Endothelial cell of umbilical vein (primary cell): ENCODE measurements around the gene ABL1. TPM values are rescaled to one million over a fixed set of nuclear protein-coding genes. Genes with fewer than 3 reads are reported as not detected.

Experiments
- BruUV-seq: library from RNA; stranded (reverse); fragments of 400-500 nt; replicated peaks from 2 replicates; lab custom pipeline; 2021; lab: Mats Ljungman, UMichigan
- CTCF ChIA-PET: fragments of 300-600, 350-600 bp; sonication (Branson Sonifier 250); formaldehyde crosslinking; loops from one replicate; lab custom pipeline; 2021; ENCODE audit warnings: antibody characterized with exemption, inconsistent platforms; lab: Charles Lee
- POLR2A ChIA-PET: fragments of 300-600, 350-600 bp; sonication (Branson Sonifier 250); formaldehyde crosslinking; loops from one replicate; lab custom pipeline; 2021; ENCODE audit warnings: antibody characterized with exemption, inconsistent platforms; lab: Charles Lee
- DNase-seq: peaks from one replicate; pipeline ENCODE4 v3.0.0-alpha.2; 2011; ENCODE audit warnings: low read depth, low spot score
- FAIRE-seq: peaks from 2 replicates; lab custom pipeline; 2011; peaks lifted over from hg19 to GRCh38; lab: Jason Lieb, UNC
- H2AFZ ChIP-seq: 2 replicates; pipeline ENCODE4 v1.6.0; 2012; ENCODE audit warnings: low read depth, low read length, control low read depth, inconsistent platforms
- H3K27ac ChIP-seq: 2 replicates; pipeline ENCODE4 v1.5.1; 2011; ENCODE audit warnings: low read depth, mild to moderate bottlenecking, control low read depth, low read length, moderate library complexity; ENCODE audit not compliant: insufficient read depth
- H3K27me3 ChIP-seq, 2 experiments: 2 replicates each; pipeline versions ENCODE4 v1.6.0 to v1.6.1; 2011; ENCODE audit warnings: low read length in 2 of 2, mixed read lengths in 1 of 2; ENCODE audit not compliant: control insufficient read depth in 2 of 2, insufficient read depth in 2 of 2
- H3K36me3 ChIP-seq, 2 experiments: 2 replicates in 1 of 2; 3 replicates in 1 of 2; pipeline ENCODE4 v1.5.1; 2011; ENCODE audit warnings: low read length in 2 of 2, mild to moderate bottlenecking in 1 of 2, moderate library complexity in 1 of 2; ENCODE audit not compliant: control insufficient read depth in 2 of 2, insufficient read depth in 2 of 2; ENCODE audit errors: extremely low read depth in 1 of 2
- H3K4me1 ChIP-seq: 3 replicates; pipeline ENCODE4 v1.5.1; 2011; ENCODE audit warnings: mild to moderate bottlenecking, low read length; ENCODE audit not compliant: control insufficient read depth, insufficient read depth; ENCODE audit errors: extremely low read depth
- H3K4me2 ChIP-seq: 2 replicates; pipeline ENCODE4 v1.6.1; 2011; ENCODE audit warnings: low read length, control low read depth, mixed read lengths; ENCODE audit not compliant: insufficient read depth
- H3K4me3 ChIP-seq, 3 experiments: fragments of 200-600 bp in 1 of 3; sonication (generic), shearing (Covaris generic) in 1 of 3; replicated peaks in 1 of 3; 2 replicates each; pipeline ENCODE4 v1.5.1; 2011 to 2016; ENCODE audit warnings: control low read depth in 3 of 3, low read length in 3 of 3, mild to moderate bottlenecking in 2 of 3, inconsistent platforms in 1 of 3, low read depth in 1 of 3, moderate library complexity in 1 of 3; ENCODE audit not compliant: insufficient read depth in 1 of 3
- H3K79me2 ChIP-seq: 2 replicates; pipeline ENCODE4 v1.6.0; 2012; ENCODE audit warnings: low read length, inconsistent platforms; ENCODE audit not compliant: control insufficient read depth, insufficient read depth
- H3K9ac ChIP-seq: replicated peaks from 2 replicates; pipeline ENCODE3; 2011; ENCODE audit warnings: low read length, control low read depth; ENCODE audit not compliant: insufficient read depth; ENCODE audit errors: extremely low read depth
- H3K9me1 ChIP-seq: replicated peaks from 3 replicates; pipeline ENCODE4 v1.6.0; 2011; ENCODE audit warnings: mild to moderate bottlenecking, low read length; ENCODE audit not compliant: control insufficient read depth, insufficient read depth; ENCODE audit errors: extremely low read depth
- H3K9me3 ChIP-seq: replicated peaks from 2 replicates; pipeline ENCODE4 v1.5.1; 2012; ENCODE audit warnings: low read length, inconsistent platforms; ENCODE audit not compliant: control insufficient read depth, insufficient read depth
- H4K20me1 ChIP-seq: replicated peaks from 2 replicates; pipeline ENCODE3; 2011; ENCODE audit warnings: mild to moderate bottlenecking, low read length; ENCODE audit not compliant: control insufficient read depth, insufficient read depth; ENCODE audit errors: extremely low read depth
- CTCF ChIP-seq, 2 donors: IDR thresholded peaks; 1 replicate in 1 of 2; 2 replicates in 1 of 2; pipeline ENCODE4 v1.5.1; 2011; ENCODE audit warnings: low read length in 2 of 2, mild to moderate bottlenecking in 2 of 2, moderate library complexity in 2 of 2, control low read depth in 1 of 2, inconsistent platforms in 1 of 2, low read depth in 1 of 2; ENCODE audit not compliant: insufficient read depth in 1 of 2; ENCODE audit errors: extremely low read depth in 1 of 2
- EZH2 ChIP-seq: IDR thresholded peaks from 2 replicates; pipeline ENCODE4 v1.6.1; 2012; ENCODE audit warnings: borderline replicate concordance, low read depth, mild to moderate bottlenecking, moderate library complexity, low read length, inconsistent platforms; ENCODE audit not compliant: severe bottlenecking
- FOS ChIP-seq: IDR thresholded peaks from 2 replicates; pipeline ENCODE4 v1.6.1; 2011; ENCODE audit warnings: mild to moderate bottlenecking, low read length, moderate library complexity, borderline replicate concordance; ENCODE audit not compliant: insufficient read depth
- GATA2 ChIP-seq: IDR thresholded peaks from 2 replicates; pipeline ENCODE4 v1.7.0; 2011; ENCODE audit warnings: low read depth, mild to moderate bottlenecking, moderate library complexity, mixed read lengths, low read length; ENCODE audit not compliant: insufficient read length, insufficient read depth
- JUN ChIP-seq: IDR thresholded peaks from 2 replicates; pipeline ENCODE4 v1.6.1; 2011; ENCODE audit warnings: borderline replicate concordance, low read depth; ENCODE audit not compliant: insufficient read length, insufficient read depth
- MYC ChIP-seq: IDR thresholded peaks from one replicate; pipeline ENCODE4 v1.6.1; 2011; ENCODE audit warnings: mild to moderate bottlenecking, low read depth, low read length
- POLR2A ChIP-seq: IDR thresholded peaks from 2 replicates; pipeline ENCODE4 v1.6.1; 2012; ENCODE audit warnings: low read depth, mild to moderate bottlenecking, control low read depth, low read length
- dilution Hi-C: fragments of 300-500 bp; cut with MboI; formaldehyde crosslinking; loops from one replicate; pipeline ENCODE4 v1.15.0; 2019; ENCODE audit warnings: low sequenced_read_pairs; ENCODE audit not compliant: extremely low pct_ligation_motif_present
- intact Hi-C: fragments of 100-400 bp; cut with micrococcal nuclease; formaldehyde crosslinking; loops from one replicate; pipeline ENCODE4 v1.10.0; 2022
- polyA plus RNA-seq, 4 experiments: library from polyadenylated mRNA; depleted of rRNA in 3 of 4; stranded (reverse) in 3 of 4; unstranded in 1 of 4; fragments of >200 nt; gene quantifications; 2 replicates each; pipeline versions ENCODE4 v1.2.1 to v1.2.3, GENCODE V29; 2011 to 2012; ENCODE audit warnings: missing spikeins in 1 of 4
- total RNA-seq: library from RNA; stranded (reverse); gene quantifications from 2 replicates; pipeline ENCODE4 v1.2.3, GENCODE V29; 2021
- TF ChIP-seq, protein P1 (sequence below): IDR thresholded peaks from 2 replicates; pipeline ENCODE4 v1.6.1; 2011; ENCODE audit not compliant: insufficient read depth, insufficient read length

The ABL1 gene
- total and polyA plus RNA-seq, 2 donors (not counting 3 experiments of a cell fraction or from before 2014, with no cell fraction given), result 32.1 to 87.1 TPM

DNA sequence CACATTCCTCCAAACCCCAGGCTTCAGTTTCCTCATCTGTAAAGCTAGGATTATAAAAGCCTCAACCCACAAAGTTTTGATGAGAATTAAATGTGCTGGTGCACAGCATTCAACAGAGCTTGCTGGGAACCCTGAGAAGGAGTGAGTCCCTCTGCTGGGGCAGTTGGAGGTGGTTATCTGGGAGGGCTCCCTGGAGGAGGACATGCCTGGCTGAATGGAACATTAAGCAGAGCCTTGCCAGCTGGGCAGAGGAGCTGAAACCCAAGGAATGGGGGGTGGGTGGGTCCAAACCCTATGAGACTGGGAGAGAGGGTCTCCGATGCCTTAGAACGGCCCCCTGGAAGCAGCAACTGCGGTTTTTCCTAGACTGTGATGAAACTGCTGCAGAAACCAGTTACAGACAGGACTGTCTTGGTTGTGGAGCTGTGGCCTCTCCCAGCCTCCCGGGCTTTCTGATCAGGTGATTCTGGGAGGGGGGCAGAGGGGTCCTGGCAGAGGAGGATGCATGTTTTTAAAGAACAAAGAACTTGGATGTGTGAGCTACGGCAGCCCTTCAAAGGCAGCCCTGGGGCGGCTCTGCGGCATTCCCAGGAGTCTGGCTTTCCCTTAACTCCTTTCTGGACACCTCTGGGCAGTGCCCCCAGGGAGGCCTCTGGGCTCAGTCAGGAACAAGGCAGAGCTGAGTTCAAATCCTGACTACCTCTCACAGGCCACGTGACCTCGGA, 83.2 kb downstream of the ABL1 start:
- H4K20me1 ChIP-seq, result no peaks in the 10 kb centered on the region
- ChIA-PET POLR2A (no interaction called here), CTCF (interaction anchor here (0.8 to 1.3 kb wide), 2 partner anchors 11 to 128 kb away, joined by 3 to 4 read pairs; no protein-coding TSS in a partner anchor)
- no peak for FAIRE-seq
- dilution Hi-C loops (no loop called here), intact Hi-C loops (no loop called here)
- H3K4me3 ChIP-seq, result no peak overlapping the region
- H3K9ac ChIP-seq, result no peak overlapping the region
- H3K79me2 ChIP-seq, result no peaks in the 10 kb centered on the region
- no peak for DNase-seq
- H3K27me3 ChIP-seq, result peaks cover 0 to 7% of the 10 kb centered on the region in 2 experiments
- H3K9me3 ChIP-seq, result no peaks in the 10 kb centered on the region
- no peaks in the 10 kb centered on the region for H3K36me3 ChIP-seq
- BruUV-seq, result no TSS peak
- H3K4me2 ChIP-seq, result no peak overlapping the region
- no peaks in the 10 kb centered on the region for H3K9me1 ChIP-seq
- H2AFZ ChIP-seq, result no peak overlapping the region
- H3K4me1 ChIP-seq, result no peaks in the 10 kb centered on the region
- TF ChIP-seq CTCF (IDR thresholded peaks at IDR 0.05; ENCODE audit: extremely low read depth in 1 of 2, insufficient read depth in 1 of 2, low read depth in 1 of 2, low read length in 2 of 2) (no peak), FOS (no peak), JUN (no peak), POLR2A (no peak), GATA2 (no peak), EZH2 (no peak), MYC (no peak)
- TF ChIP-seq, protein P1, sequence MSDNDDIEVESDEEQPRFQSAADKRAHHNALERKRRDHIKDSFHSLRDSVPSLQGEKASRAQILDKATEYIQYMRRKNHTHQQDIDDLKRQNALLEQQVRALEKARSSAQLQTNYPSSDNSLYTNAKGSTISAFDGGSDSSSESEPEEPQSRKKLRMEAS, result no peak
- H3K27ac ChIP-seq, result no peak overlapping the region
